Body of pancreas (tissue), 4 donors: Measurements from ENCODE around the gene OSMR.

Experiments used
- POLR2A ChIP-seq, 3 donors: fragments of 450-650 bp; IDR thresholded peaks; one replicate each; pipeline ENCODE4 v1.6.1; 2016; ENCODE audit warnings: antibody characterized with exemption in 3 of 3, mild to moderate bottlenecking in 2 of 3
- TF ChIP-seq, protein P1 (sequence below), 7 experiments: fragments of 450-650 bp in 4 of 7; fragments of 200-600 bp in 3 of 7; sonication (generic) in 3 of 7; IDR thresholded peaks; one replicate each; pipeline ENCODE4 v1.5.1; 2016 to 2019; ENCODE audit warnings: antibody characterized with exemption in 7 of 7

DNA sequence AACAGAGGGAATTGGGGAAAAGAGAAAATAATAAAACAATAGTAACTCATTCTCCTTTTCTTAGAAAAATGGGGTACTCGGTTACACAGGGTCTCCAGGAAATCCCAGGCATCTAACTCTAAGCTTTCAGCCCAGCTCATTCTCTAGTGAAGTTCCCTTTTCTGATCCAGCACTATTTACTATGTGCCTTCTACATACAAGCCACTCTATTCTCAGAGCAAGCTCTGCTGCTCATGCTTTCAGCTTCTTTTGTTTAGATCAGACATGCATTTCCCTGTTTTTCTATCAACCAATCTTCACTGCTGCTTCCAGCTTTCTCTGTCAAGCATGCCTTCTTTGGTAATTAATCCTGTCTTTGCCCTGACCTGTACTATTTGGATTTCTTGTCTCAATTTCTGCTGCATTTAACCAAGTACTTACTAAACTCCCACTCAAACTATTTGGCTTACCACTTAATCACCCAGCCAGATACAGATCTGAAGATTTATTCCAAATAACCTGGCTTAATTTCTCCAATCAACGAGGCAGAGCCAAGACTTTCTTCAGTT, 25.3 kb downstream of the OSMR start:
- TF ChIP-seq, protein P1, sequence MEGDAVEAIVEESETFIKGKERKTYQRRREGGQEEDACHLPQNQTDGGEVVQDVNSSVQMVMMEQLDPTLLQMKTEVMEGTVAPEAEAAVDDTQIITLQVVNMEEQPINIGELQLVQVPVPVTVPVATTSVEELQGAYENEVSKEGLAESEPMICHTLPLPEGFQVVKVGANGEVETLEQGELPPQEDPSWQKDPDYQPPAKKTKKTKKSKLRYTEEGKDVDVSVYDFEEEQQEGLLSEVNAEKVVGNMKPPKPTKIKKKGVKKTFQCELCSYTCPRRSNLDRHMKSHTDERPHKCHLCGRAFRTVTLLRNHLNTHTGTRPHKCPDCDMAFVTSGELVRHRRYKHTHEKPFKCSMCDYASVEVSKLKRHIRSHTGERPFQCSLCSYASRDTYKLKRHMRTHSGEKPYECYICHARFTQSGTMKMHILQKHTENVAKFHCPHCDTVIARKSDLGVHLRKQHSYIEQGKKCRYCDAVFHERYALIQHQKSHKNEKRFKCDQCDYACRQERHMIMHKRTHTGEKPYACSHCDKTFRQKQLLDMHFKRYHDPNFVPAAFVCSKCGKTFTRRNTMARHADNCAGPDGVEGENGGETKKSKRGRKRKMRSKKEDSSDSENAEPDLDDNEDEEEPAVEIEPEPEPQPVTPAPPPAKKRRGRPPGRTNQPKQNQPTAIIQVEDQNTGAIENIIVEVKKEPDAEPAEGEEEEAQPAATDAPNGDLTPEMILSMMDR (IDR thresholded peaks at IDR 0.05) = no peak
- TF ChIP-seq POLR2A (IDR thresholded peaks at IDR 0.05) = no peak
